CD4-positive, CD25-positive, alpha-beta regulatory T cell (primary cell): ENCODE data around the gene PSMA7. TPM values are rescaled to one million over a fixed set of nuclear protein-coding genes. Genes with fewer than 3 reads are reported as not detected.

ENCODE experiments used
- ATAC-seq, 2 donors: fragments of 150-1000 bp; cut with Tn5 transposase; one replicate each; pipeline ENCODE4 v1.10.0; 2021; ENCODE audit warnings: low read depth in 2 of 2, moderate number of reproducible peaks in 2 of 2, moderate library complexity in 1 of 2
- DNase-seq, 3 donors: peaks; one replicate each; pipeline versions ENCODE4 v3.0.0 to v3.0.0-alpha.2; 2012 to 2022; ENCODE audit warnings: mixed read lengths in 1 of 3
- H3K27ac ChIP-seq: one replicate; pipeline ENCODE4 v1.7.0; 2013; ENCODE audit warnings: mild to moderate bottlenecking, low read length; ENCODE audit not compliant: insufficient read depth, poor library complexity, severe bottlenecking
- H3K27me3 ChIP-seq: one replicate; pipeline ENCODE4 v1.7.0; 2013; ENCODE audit warnings: low read length; ENCODE audit not compliant: control insufficient read depth, insufficient read depth
- H3K36me3 ChIP-seq: one replicate; pipeline ENCODE4 v1.7.0; 2013; ENCODE audit warnings: mild to moderate bottlenecking, low read length, moderate library complexity; ENCODE audit not compliant: control insufficient read depth, insufficient read depth
- H3K4me1 ChIP-seq: 2 replicates; pipeline ENCODE4 v1.7.0; 2013; ENCODE audit warnings: mild to moderate bottlenecking, low read length; ENCODE audit not compliant: insufficient read depth, control insufficient read depth, poor library complexity, severe bottlenecking
- H3K4me3 ChIP-seq: one replicate; pipeline ENCODE4 v1.7.0; 2013; ENCODE audit warnings: low read depth, mild to moderate bottlenecking, low read length, moderate library complexity
- H3K9me3 ChIP-seq, 2 experiments: 1 replicate in 1 of 2; 2 replicates in 1 of 2; pipeline ENCODE4 v1.7.0; 2013; ENCODE audit warnings: low read length in 2 of 2, mild to moderate bottlenecking in 1 of 2, moderate library complexity in 1 of 2; ENCODE audit not compliant: control insufficient read depth in 2 of 2
- H3K27ac Mint-ChIP-seq, 3 donors: one replicate each; pipeline ENCODE4 v1.8.0; 2020 to 2022; ENCODE audit warnings: mild to moderate bottlenecking in 3 of 3, mixed read lengths in 3 of 3, moderate library complexity in 2 of 3
- H3K27me3 Mint-ChIP-seq: one replicate; pipeline ENCODE4 v1.8.0; 2022; ENCODE audit warnings: mild to moderate bottlenecking, mixed read lengths
- H3K36me3 Mint-ChIP-seq: one replicate; pipeline ENCODE4 v1.8.0; 2020; ENCODE audit warnings: mixed read lengths
- H3K4me1 Mint-ChIP-seq, 4 donors: one replicate each; pipeline ENCODE4 v1.8.0; 2020 to 2022; ENCODE audit warnings: mixed read lengths in 4 of 4, mild to moderate bottlenecking in 1 of 4
- H3K4me3 Mint-ChIP-seq, 4 donors: one replicate each; pipeline ENCODE4 v1.8.0; 2020 to 2022; ENCODE audit warnings: mild to moderate bottlenecking in 4 of 4, mixed read lengths in 4 of 4, moderate library complexity in 3 of 4
- H3K9me3 Mint-ChIP-seq, 7 donors: one replicate each; pipeline ENCODE4 v1.8.0; 2020 to 2022; ENCODE audit warnings: mixed read lengths in 7 of 7, mild to moderate bottlenecking in 3 of 7, moderate library complexity in 2 of 7
- polyA plus RNA-seq, 4 donors: library from polyadenylated mRNA; unstranded; fragments of 300-500 nt; fragmentation: Illumina TruSeq; gene quantifications; one replicate each; pipeline ENCODE4 v1.2.3, GENCODE V29; 2021
- total RNA-seq: library from RNA; stranded (reverse); gene quantifications from one replicate; pipeline ENCODE4 v1.2.3, GENCODE V29; 2022

PSMA7 gene
- total and polyA plus RNA-seq, 5 donors from 2014 or later = 172 to 670 (median 553) TPM

GRCh38 chr20:62137092-62137384, 6.2 kb downstream of the PSMA7 start:
- H3K4me1 Mint-ChIP-seq = peaks cover 5 to 53% (median 40%) of the 10 kb centered on the region in 4 donors
- peaks cover 38% of the 10 kb centered on the region for H3K36me3 Mint-ChIP-seq
- H3K27ac Mint-ChIP-seq = peak overlapping the region; percentile 61 to 84 (median 83)
- no peak for DNase-seq
- peaks cover 20% of the 10 kb centered on the region for H3K4me1 ChIP-seq
- H3K9me3 ChIP-seq = no peaks in the 10 kb centered on the region
- peak overlapping the region; percentile 25 for H3K27ac ChIP-seq
- no peak for ATAC-seq
- H3K27me3 Mint-ChIP-seq = peaks cover 3% of the 10 kb centered on the region
- no peak overlapping the region for H3K4me3 ChIP-seq
- H3K9me3 Mint-ChIP-seq = no peaks in the 10 kb centered on the region
- H3K36me3 ChIP-seq = peaks cover 84% of the 10 kb centered on the region
- no peaks in the 10 kb centered on the region for H3K27me3 ChIP-seq
- H3K4me3 Mint-ChIP-seq = peak overlapping the region in 2 of 4 donors; percentile 27 to 75

- H3K36me3 Mint-ChIP-seq = peaks cover 40% of the 10 kb centered on the region
- no peaks in the 10 kb centered on the region for H3K9me3 ChIP-seq
- peaks cover 5 to 49% (median 36%) of the 10 kb centered on the region in 4 donors for H3K4me1 Mint-ChIP-seq
- peak; percentile 81 to 83 for ATAC-seq
- no peak overlapping the region for H3K4me3 ChIP-seq
- peak overlapping the region; percentile 61 to 84 (median 83) for H3K27ac Mint-ChIP-seq
- H3K4me1 ChIP-seq = peaks cover 15% of the 10 kb centered on the region
- peak overlapping the region; percentile 25 for H3K27ac ChIP-seq
- H3K27me3 Mint-ChIP-seq = no peaks in the 10 kb centered on the region
- H3K4me3 Mint-ChIP-seq = peak overlapping the region in 2 of 4 donors; percentile 27 to 75
- H3K36me3 ChIP-seq = peaks cover 90% of the 10 kb centered on the region
- no peaks in the 10 kb centered on the region for H3K9me3 Mint-ChIP-seq
- DNase-seq = peak; percentile 45 to 86 (median 76)
- H3K27me3 ChIP-seq = no peaks in the 10 kb centered on the region
Measured at GRCh38 chr20:62136283-62137091, 6.7 kb downstream of the PSMA7 start.

GRCh38 chr20:62135573-62136266, 7.5 kb downstream of the PSMA7 start:
- no peak for ATAC-seq
- Mint-ChIP-seq H3K27me3 (no peaks in the 10 kb centered on the region), H3K9me3 (no peaks in the 10 kb centered on the region), H3K4me1 (peaks cover 5 to 43% (median 29%) of the 10 kb centered on the region in 4 donors), H3K36me3 (peaks cover 47% of the 10 kb centered on the region), H3K4me3 (peak overlapping the region in 1 of 4 donors; percentile 66), H3K27ac (peak overlapping the region in 1 of 3 donors; percentile 83)
- Histone ChIP-seq H3K4me3 (no peak overlapping the region), H3K4me1 (peaks cover 7% of the 10 kb centered on the region), H3K9me3 (no peaks in the 10 kb centered on the region), H3K36me3 (peaks cover 96% of the 10 kb centered on the region), H3K27me3 (no peaks in the 10 kb centered on the region), H3K27ac (no peak overlapping the region)
- DNase-seq = no peak

GRCh38 chr20:62134735-62135231, 8.4 kb downstream of the PSMA7 start:
- Mint-ChIP-seq H3K27ac (no peak overlapping the region), H3K4me1 (peaks cover 5 to 34% (median 22%) of the 10 kb centered on the region in 4 donors), H3K4me3 (no peak overlapping the region), H3K9me3 (no peaks in the 10 kb centered on the region), H3K27me3 (no peaks in the 10 kb centered on the region), H3K36me3 (peaks cover 40% of the 10 kb centered on the region)
- H3K4me1 ChIP-seq = no peaks in the 10 kb centered on the region
- no peaks in the 10 kb centered on the region for H3K27me3 ChIP-seq
- peaks cover 95% of the 10 kb centered on the region for H3K36me3 ChIP-seq
- no peak overlapping the region for H3K27ac ChIP-seq
- H3K4me3 ChIP-seq = no peak overlapping the region
- DNase-seq (no peak), ATAC-seq (no peak)
- no peaks in the 10 kb centered on the region for H3K9me3 ChIP-seq

GRCh38 chr20:62133864-62134263, 9.3 kb downstream of the PSMA7 start:
- no peak for ATAC-seq
- H3K27ac ChIP-seq = no peak overlapping the region
- Mint-ChIP-seq H3K36me3 (peaks cover 39% of the 10 kb centered on the region), H3K4me1 (peaks cover 5 to 28% (median 22%) of the 10 kb centered on the region in 4 donors), H3K9me3 (no peaks in the 10 kb centered on the region), H3K27ac (peak overlapping the region; percentile 36 to 47 (median 38)), H3K4me3 (peak overlapping the region in 1 of 4 donors; percentile 19), H3K27me3 (no peaks in the 10 kb centered on the region)
- H3K9me3 ChIP-seq = no peaks in the 10 kb centered on the region
- H3K4me1 ChIP-seq = peaks cover 4% of the 10 kb centered on the region
- no peaks in the 10 kb centered on the region for H3K27me3 ChIP-seq
- H3K4me3 ChIP-seq = no peak overlapping the region
- peak in 1 of 3 donors; percentile 19 for DNase-seq
- peaks cover 95% of the 10 kb centered on the region for H3K36me3 ChIP-seq

- Histone ChIP-seq H3K9me3 (no peaks in the 10 kb centered on the region), H3K27ac (peak overlapping the region; percentile 28), H3K4me1 (peaks cover 4% of the 10 kb centered on the region), H3K27me3 (no peaks in the 10 kb centered on the region), H3K4me3 (no peak overlapping the region), H3K36me3 (peaks cover 95% of the 10 kb centered on the region)
- Mint-ChIP-seq H3K27ac (peak overlapping the region in 1 of 3 donors; percentile 38), H3K9me3 (no peaks in the 10 kb centered on the region), H3K4me3 (peak overlapping the region in 1 of 4 donors; percentile 38), H3K4me1 (peaks cover 9 to 29% (median 26%) of the 10 kb centered on the region in 4 donors), H3K27me3 (no peaks in the 10 kb centered on the region), H3K36me3 (peaks cover 42% of the 10 kb centered on the region)
- ATAC-seq = no peak
- DNase-seq = no peak
Measured at GRCh38 chr20:62133051-62133845, 9.9 kb downstream of the PSMA7 start.

GRCh38 chr20:62132421-62132820, 10.8 kb downstream of the PSMA7 start:
- Histone ChIP-seq H3K4me3 (no peak overlapping the region), H3K4me1 (peaks cover 4% of the 10 kb centered on the region), H3K27me3 (no peaks in the 10 kb centered on the region), H3K36me3 (peaks cover 95% of the 10 kb centered on the region), H3K27ac (peak overlapping the region; percentile 28), H3K9me3 (no peaks in the 10 kb centered on the region)
- peaks cover 42% of the 10 kb centered on the region for H3K36me3 Mint-ChIP-seq
- ATAC-seq (no peak), DNase-seq (no peak)
- peak overlapping the region in 2 of 4 donors; percentile 19 to 59 for H3K4me3 Mint-ChIP-seq
- no peaks in the 10 kb centered on the region for H3K27me3 Mint-ChIP-seq
- peaks cover 9 to 29% (median 25%) of the 10 kb centered on the region in 4 donors for H3K4me1 Mint-ChIP-seq
- H3K9me3 Mint-ChIP-seq = no peaks in the 10 kb centered on the region
- peak overlapping the region; percentile 71 to 95 (median 85) for H3K27ac Mint-ChIP-seq
